Measurements from ENCODE around the gene PAK5. TPM values are rescaled to one million over a fixed set of nuclear protein-coding genes. Genes with fewer than 3 reads are reported as not detected.

The PAK5 gene
- polyA plus RNA-seq, 1 of the 3 experiments (the other 2 are of a cell fraction): 0.03 TPM

- Histone ChIP-seq H3K4me2 (no peak overlapping the region), H3K27ac (ENCODE audit: low read depth in 2 of 2, low read length in 1 of 2) (no peak overlapping the region), H3K9me2 (no peaks in the 10 kb centered on the region), H3K9me3 (no peaks in the 10 kb centered on the region), H4K20me1 (ENCODE audit: insufficient read depth) (no peaks in the 10 kb centered on the region), H3K36me3 (replicated peaks in 1 of 2; ENCODE audit: control insufficient read depth in 1 of 2, insufficient read depth in 2 of 2, low read length in 1 of 2) (no peaks in the 10 kb centered on the region), H3F3A (replicated peaks; ENCODE audit: insufficient read depth) (no peaks in the 10 kb centered on the region), H3K4me3 (ENCODE audit: low read depth in 2 of 2, low read length in 1 of 2) (no peak overlapping the region), H3K4me1 (ENCODE audit: control insufficient read depth in 1 of 2, insufficient read depth in 2 of 2, low read depth in 1 of 2, low read length in 1 of 2) (no peaks in the 10 kb centered on the region), H3K9ac (no peak overlapping the region), H3K79me2 (ENCODE audit: insufficient read depth) (no peaks in the 10 kb centered on the region), H2AFZ (ENCODE audit: low read depth) (no peak overlapping the region), H3K27me3 (ENCODE audit: insufficient read depth) (no peaks in the 10 kb centered on the region)
- CTCF ChIA-PET: no interaction called here
- DNase-seq: no peak
- POLR2A ChIA-PET: no interaction called here
- TF ChIP-seq, protein P1, sequence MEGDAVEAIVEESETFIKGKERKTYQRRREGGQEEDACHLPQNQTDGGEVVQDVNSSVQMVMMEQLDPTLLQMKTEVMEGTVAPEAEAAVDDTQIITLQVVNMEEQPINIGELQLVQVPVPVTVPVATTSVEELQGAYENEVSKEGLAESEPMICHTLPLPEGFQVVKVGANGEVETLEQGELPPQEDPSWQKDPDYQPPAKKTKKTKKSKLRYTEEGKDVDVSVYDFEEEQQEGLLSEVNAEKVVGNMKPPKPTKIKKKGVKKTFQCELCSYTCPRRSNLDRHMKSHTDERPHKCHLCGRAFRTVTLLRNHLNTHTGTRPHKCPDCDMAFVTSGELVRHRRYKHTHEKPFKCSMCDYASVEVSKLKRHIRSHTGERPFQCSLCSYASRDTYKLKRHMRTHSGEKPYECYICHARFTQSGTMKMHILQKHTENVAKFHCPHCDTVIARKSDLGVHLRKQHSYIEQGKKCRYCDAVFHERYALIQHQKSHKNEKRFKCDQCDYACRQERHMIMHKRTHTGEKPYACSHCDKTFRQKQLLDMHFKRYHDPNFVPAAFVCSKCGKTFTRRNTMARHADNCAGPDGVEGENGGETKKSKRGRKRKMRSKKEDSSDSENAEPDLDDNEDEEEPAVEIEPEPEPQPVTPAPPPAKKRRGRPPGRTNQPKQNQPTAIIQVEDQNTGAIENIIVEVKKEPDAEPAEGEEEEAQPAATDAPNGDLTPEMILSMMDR (IDR thresholded peaks at IDR 0.05): no peak
- TF ChIP-seq REST (IDR thresholded peaks at IDR 0.05; ENCODE audit: low read depth, low read length) (no peak), MXI1 (IDR thresholded peaks at IDR 0.05; ENCODE audit: low read depth, low read length) (no peak), RAD21 (IDR thresholded peaks at IDR 0.05; ENCODE audit: low read length) (no peak), GABPA (IDR thresholded peaks at IDR 0.05; ENCODE audit: low read depth) (no peak), RXRA (IDR thresholded peaks at IDR 0.05; ENCODE audit: borderline replicate concordance, low read depth) (no peak), EZH2phosphoT487 (IDR thresholded peaks at IDR 0.05; ENCODE audit: borderline replicate concordance, low read depth) (no peak), FOXM1 (IDR thresholded peaks at IDR 0.05; ENCODE audit: low read depth) (no peak)
- TF ChIP-seq, protein P2, sequence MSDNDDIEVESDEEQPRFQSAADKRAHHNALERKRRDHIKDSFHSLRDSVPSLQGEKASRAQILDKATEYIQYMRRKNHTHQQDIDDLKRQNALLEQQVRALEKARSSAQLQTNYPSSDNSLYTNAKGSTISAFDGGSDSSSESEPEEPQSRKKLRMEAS (IDR thresholded peaks at IDR 0.05; ENCODE audit: low read depth): no peak
- TF ChIP-seq, protein P3, sequence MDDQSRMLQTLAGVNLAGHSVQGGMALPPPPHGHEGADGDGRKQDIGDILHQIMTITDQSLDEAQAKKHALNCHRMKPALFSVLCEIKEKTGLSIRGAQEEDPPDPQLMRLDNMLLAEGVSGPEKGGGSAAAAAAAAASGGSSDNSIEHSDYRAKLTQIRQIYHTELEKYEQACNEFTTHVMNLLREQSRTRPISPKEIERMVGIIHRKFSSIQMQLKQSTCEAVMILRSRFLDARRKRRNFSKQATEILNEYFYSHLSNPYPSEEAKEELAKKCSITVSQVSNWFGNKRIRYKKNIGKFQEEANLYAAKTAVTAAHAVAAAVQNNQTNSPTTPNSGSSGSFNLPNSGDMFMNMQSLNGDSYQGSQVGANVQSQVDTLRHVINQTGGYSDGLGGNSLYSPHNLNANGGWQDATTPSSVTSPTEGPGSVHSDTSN (IDR thresholded peaks at IDR 0.05): no peak
Measured at GRCh38 chr20:9815632-9816031, 23.2 kb downstream of the PAK5 start.

GRCh38 chr20:9810738-9811137 is 28.1 kb downstream of the PAK5 start:
- Histone ChIP-seq H3F3A (replicated peaks; ENCODE audit: insufficient read depth) (no peaks in the 10 kb centered on the region), H3K27me3 (ENCODE audit: insufficient read depth) (no peaks in the 10 kb centered on the region), H3K9me2 (no peaks in the 10 kb centered on the region), H2AFZ (ENCODE audit: low read depth) (no peak overlapping the region), H3K4me2 (no peak overlapping the region), H3K9ac (no peak overlapping the region), H4K20me1 (ENCODE audit: insufficient read depth) (no peaks in the 10 kb centered on the region), H3K9me3 (no peaks in the 10 kb centered on the region), H3K4me3 (ENCODE audit: low read depth in 2 of 2, low read length in 1 of 2) (no peak overlapping the region), H3K27ac (ENCODE audit: low read depth in 2 of 2, low read length in 1 of 2) (no peak overlapping the region), H3K4me1 (ENCODE audit: control insufficient read depth in 1 of 2, insufficient read depth in 2 of 2, low read depth in 1 of 2, low read length in 1 of 2) (no peaks in the 10 kb centered on the region), H3K36me3 (replicated peaks in 1 of 2; ENCODE audit: control insufficient read depth in 1 of 2, insufficient read depth in 2 of 2, low read length in 1 of 2) (no peaks in the 10 kb centered on the region), H3K79me2 (ENCODE audit: insufficient read depth) (no peaks in the 10 kb centered on the region)
- ChIA-PET POLR2A (no interaction called here), CTCF (interaction anchor here (0.6 to 0.9 kb wide), 2 partner anchors 22 to 117 kb away, joined by 3 read pairs; no protein-coding TSS in a partner anchor)
- no peak for TF ChIP-seq FOSL2 (IDR thresholded peaks at IDR 0.05; ENCODE audit: borderline replicate concordance, low read depth)
- no peak for TF ChIP-seq CHD2 (IDR thresholded peaks at IDR 0.05; ENCODE audit: low read length, partially characterized antibody)
- TF ChIP-seq IRF3 (IDR thresholded peaks at IDR 0.05; ENCODE audit: low read depth, low read length): no peak
- TF ChIP-seq, protein P2 (IDR thresholded peaks at IDR 0.05; ENCODE audit: low read depth): no peak
- whole genome bisulfite sequencing (ENCODE audit: low lambda C conversion rate): 5% methylated on average over 1 of the region's 1 CpG
- no peak for DNase-seq

All from SK-N-SH (cell line).